GM18907 (cell line): ENCODE results near the gene ERVFRD-1.
A peak's percentile ranks its signal among the peaks of the same experiment; 100 is the strongest.
"Not testable (repeated sequence)": the region's sequence is repeated elsewhere in the genome, so short reads cannot be mapped to it uniquely, and the experiment has no call there.

ENCODE experiments used
- ATAC-seq: cut with Tn5 transposase; IDR thresholded peaks from one replicate; pipeline ENCODE4 v1.9.1; 2021; ENCODE audit warnings: mild to moderate bottlenecking, moderate library complexity; ENCODE audit not compliant: unreplicated experiment

Gene ERVFRD-1

DNA sequence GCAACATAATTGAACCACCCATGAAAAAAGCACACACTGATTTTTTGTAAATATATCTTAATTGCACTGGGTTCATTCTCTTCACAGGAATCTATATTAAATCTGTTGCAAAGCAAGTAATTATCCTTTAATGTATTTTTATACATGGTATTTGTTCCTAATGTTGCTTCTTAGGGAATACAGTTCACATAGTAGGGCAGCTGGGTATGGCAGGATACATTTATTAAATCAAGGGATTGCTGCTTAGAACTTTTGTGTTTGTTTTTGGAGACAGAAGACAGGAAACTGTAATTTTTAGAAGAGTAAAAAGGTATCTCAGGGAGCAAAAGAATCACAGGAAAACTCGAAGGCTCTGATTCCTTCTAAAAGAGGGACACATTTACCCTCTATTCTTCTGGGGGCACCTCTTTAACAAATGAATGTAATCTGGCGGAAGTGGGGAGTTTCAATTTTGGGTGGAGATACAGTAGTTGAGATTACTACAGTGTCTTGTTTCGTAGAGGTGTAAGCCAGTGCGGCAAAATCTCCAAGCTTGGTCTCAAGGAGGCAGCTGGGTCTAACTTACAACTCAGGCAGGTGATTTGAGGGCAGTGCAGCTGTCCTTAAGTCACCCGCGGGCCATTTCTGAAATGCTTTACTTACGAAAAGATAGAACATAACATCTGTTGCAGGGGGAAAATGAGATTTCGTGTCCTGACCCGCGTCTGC, 18.7 kb downstream of the ERVFRD-1 start:
- ATAC-seq = peak; percentile 39

DNA sequence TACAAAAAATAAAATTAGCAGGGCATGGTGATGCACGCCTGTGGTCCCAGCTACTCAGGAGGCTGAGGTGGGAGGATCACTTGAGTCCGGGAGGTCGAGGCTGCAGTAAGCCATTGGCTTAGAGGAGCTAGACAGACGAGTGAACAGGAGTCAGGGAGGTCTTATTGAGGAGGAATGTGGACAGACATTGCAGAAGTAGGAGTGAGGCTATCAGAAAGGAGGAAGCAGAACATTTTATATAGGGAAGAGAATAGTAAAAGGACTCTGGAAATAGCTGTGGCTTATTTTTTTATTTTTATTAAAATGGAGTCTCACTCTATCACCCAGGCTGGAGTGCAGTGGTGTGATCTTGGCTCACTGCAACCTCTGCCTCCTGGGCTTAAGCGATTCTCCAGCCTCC, 20.4 kb downstream of the ERVFRD-1 start:
- ATAC-seq = not testable (repeated sequence)

DNA sequence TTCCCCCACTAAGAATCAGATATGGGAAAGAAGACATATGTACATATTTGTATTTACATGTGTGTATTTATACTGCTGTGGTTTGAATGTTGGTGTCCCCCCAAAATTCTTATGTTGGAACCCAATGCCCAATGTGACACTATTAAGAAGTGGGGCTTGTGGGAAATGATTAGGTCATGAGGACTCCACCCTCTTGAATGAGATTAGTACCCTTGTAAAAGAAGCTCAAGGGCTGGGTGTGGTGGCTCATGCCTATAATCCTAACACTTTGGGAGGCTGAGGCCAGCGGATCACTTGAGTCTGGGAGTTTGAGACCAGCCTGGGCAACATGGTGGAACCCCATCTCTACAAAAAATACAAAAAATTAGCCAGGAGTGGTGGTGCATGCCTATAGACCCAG, 21.8 kb downstream of the ERVFRD-1 start:
- ATAC-seq = no peak

DNA sequence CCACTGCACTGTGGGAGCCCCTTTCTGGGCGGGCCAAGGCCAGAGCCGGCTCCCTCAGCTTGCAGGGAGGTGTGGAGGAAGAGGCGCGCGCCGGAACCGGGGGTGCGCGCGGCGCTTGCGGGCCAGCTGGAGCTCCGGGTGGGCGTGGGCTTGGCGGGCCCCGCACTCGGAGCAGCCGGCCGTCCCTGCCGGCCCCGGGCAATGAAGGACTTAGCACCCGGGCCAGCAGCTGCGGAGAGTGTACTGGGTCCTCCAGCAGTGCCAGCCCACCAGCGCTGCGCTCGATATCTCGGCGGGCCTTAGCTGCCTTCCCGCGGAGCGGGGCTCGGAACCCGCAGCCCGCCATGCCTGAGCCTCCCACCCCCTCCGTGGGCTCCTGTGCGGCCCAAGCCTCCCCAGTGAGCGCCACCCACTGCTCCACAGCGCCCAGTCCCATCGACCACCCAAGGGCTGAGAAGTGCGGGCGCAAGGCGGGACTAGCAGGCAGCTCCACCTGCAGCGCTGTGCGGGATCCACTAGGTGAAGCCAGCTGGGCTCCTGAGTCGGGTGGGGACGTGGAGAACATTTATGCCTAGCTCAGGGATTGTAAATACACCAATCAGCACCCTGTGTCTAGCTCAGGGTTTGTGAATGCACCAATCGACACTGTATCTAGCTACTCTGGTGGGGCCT, 24.2 kb downstream of the ERVFRD-1 start:
- not testable (repeated sequence) for ATAC-seq

DNA sequence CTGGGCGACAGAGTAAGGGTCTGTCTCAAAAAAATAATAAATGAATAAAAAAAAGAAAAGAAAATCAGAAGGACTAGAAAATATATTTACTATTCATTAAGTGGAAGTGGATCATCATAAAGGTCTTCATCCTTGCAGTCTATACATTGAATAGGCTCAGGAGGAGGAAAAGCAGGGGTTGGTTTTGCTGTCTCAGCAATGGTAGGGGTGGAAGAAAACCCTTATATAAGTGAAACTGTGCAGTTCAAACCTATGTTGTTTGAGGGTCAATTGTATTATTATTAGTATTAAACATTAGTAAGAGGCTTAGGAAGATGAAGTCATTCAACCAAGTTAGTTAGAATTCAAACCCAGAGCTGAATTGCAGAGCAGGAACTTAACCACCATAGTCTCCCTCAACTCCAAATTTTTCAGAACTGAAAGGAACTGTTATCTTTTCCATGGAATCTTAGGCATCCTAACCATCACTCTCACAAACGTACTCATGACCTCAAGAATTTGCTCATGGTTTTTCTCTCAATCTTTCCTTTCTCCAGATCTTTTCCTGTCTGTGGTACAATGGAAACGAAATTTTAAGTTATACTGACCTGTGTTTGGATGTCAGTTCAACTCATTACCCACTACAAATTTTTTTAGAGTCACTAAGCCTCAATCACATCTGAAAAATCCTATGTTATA, 25.6 kb downstream of the ERVFRD-1 start:
- no peak for ATAC-seq

DNA sequence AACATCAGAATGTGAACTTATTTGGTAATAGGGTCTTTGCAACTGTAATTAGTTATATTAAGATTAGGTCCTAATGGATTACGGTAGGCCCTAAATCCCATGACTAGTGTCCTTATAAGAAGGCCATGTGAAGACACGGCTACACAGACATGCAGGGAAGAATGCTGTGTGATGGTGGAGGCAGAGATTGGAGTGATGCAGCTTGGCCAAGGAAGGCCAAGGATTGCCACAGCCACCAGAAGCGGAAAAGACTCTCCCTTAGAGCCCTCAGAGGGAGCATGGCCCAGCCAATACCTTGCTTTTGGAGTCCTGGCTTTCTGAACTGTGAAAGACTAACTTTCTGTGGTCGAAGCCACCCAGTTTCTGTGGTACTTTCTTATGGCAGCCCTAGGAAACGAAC, 27.6 kb downstream of the ERVFRD-1 start:
- ATAC-seq = no peak

DNA sequence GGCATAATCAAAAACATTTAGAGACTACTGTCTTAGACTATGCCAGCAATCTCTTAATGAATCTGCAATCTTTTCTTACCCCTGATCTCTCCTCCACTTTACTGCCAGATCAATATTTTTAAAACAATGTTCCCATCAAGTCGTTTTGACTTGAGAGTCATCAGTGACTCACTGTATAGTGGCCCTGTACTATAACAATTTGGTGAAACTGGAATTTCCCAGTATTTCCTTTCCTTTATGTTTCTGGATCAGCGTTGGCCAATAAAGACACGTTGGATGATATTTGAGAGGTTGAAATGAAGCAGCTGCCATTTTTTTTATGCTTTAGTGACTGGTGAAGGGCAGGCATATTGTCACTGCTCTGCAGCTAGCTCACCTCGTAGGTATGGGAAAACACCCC, 28.0 kb downstream of the ERVFRD-1 start:
- ATAC-seq = no peak

DNA sequence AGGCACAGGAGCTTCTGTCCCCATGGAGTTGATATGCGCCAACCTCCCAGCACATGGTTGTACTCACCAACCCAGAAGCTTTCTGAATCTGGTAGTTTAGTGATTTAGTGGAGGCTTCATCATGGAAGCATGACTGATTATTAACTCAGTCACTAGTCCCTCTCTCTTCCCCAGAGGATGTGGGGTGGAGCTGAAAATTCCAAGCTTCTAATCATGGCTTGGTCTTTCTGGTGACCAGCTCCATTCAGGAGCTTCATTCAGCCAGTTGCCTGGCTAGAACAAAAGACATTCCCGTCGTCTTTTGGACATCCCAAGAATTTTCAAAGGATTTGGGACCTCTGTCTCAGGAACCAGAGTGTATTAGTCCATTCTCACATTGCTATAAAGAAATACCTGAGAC, 31.2 kb downstream of the ERVFRD-1 start:
- no peak for ATAC-seq

DNA sequence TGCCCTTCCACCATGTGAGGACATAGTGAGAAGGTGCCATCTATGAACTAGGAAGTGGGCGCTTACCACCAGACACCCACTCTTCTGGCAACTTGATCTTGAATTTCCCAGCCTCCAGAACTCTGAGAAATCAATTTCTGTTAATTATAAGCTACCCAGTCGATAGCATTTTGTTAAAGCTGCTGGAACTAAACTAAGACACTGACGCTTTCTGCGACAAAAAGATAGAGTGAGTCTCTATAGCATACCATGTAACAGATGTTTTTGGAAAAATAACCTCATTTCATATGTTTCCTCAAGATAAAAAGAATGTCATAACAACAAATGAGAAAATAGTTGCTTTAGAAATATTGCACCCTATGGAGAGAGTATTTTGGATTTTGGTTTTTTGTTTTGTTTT, 33.3 kb downstream of the ERVFRD-1 start:
- no peak for ATAC-seq

DNA sequence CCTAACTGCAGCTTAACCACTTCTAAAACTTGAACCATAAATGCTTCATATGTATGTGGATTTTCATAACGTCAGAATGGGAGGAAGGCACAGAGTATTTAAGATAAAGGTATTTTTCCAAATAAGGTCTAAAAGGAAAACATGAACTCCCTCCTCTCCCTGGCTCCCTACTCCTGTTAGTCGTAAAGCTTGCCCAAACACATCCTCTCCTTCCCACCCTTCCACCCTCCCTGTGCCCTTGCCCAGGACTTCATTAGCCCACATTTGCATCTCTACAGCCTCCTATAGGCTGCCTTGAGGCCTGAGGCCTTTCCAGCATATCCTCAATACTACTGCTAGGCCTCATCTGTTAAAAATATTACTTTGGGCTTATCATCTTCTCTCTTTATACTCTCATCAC, 35.0 kb downstream of the ERVFRD-1 start:
- ATAC-seq = no peak

DNA sequence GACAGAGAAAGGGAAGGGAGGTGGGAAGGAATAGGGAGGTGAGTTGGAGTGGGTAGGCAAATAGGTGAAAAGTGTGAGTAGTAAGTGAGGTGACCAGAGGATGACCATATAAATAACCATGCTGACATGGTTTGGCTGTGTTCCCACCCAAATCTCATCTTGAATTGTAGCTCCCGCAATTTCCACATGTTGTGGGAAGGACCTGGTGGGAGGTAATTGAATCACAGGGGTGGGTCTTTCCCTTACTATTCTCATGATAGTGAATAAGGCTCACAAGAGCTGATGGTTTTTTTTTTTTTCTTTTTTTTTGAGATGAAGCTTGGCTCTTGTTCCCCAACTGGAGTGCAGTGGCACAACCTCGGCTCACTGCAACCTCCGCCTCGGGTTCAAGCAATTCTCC, 39.4 kb downstream of the ERVFRD-1 start:
- ATAC-seq = no peak

DNA sequence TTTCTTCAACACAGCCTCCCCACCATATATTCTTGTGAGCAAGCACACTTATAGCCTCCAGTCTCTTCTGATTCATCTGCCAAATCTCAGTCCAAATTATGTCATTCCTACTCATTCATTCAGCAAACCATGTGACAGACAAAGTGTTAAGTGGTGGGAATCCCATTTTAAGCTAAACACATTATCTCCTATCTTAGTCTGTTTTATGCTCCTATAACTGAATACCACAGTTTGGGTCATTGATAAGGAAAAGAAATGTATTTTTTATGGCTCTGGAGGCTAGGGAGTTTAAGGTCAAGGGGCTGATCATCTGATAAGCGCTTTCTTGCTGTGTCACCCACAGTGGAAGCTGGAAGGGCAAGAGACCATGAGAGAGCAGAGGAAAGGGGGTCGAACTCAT, 41.8 kb downstream of the ERVFRD-1 start:
- ATAC-seq = no peak

DNA sequence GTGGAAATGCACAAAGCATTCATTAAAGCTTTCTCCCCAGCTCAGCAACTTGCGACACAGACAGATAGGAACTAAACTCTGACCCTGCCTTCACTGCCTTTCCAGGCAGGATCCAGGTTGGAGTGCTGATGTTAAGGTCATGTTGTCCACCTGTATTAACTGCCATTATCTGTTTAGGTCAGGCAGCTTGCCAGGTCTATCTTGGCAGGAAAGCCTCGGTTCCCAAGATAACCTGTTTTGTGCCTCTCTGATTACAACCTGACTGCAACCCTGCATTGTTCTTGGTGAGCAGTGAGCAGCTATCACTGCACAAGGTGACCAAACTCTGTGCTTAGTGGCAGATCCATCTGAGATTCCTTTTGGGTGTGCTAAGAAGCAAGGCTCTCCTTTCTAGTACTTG, 44.2 kb downstream of the ERVFRD-1 start:
- ATAC-seq = no peak

DNA sequence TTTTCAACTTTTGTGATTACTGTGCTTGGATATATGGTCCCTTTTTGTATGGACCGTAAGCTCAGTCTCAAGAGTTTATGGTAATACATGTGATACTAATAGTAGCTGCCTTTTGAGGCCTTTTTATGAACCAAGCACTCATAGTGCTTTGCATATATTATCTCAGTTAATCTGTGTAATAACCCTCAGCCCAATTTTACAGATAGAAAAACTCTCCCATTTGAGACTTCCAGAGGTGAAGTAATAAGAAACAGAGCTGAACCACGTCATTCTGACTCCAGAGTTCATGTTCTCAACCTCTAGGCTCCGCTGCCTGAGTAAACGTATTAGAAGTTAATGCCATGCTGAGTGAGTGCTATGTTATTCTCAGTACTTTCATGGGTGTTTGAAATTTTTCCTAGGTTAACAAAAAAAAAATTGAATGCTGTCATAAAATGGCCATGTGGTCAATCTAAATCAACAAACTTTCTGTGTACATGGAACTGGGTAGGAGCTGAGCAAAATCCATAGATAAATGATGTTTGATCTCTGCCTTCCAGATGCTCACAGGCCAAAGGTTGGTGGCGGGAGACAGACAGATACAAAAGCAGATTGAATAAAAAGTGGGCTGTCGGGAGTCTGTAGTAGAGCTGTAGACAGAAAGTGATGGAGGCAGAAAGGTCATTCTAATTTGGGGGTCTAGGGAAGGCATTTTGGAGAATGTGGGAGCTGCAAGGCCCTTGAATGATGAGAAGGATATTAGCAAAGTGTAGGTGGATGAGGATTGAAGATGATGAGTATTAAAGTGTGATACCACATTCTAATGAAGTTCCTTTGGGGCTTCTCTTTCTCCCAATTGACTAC, 44.8 kb downstream of the ERVFRD-1 start:
- no peak for ATAC-seq

DNA sequence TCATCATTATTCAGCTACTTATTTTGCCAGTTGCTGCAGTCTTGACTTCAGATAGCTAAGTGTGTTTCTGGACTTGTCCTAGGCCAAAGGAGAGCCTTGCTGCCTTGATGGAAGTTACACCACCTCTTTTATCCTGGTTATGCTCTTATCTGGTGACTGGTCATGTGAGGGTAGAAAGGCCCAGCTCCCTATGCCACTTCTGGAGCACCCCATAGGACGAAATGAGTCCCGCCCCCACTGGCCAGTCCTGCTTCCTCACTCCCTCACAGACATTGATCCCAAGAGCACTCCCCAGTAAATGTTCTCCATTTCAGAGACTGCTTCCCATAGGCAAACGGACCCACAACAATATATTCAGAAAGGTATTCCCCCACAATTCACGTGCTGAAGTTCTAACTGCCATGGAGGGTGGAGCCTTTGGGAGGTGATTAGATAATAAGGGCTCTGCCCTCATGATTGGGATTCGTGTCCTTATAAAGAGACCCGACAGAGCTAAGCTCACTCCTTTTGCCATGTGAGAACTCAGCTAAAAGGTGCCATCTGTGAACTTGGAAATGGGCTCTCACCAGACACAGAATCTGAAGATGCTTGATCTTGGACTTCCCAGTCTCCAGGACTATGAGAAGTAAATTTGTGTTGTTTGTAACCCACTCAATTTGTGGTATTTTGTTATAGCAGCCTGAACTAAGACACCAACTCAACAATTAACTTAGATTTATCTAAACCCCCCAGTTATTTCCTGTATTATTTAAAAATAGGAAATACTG, 45.9 kb downstream of the ERVFRD-1 start:
- ATAC-seq = no peak

DNA sequence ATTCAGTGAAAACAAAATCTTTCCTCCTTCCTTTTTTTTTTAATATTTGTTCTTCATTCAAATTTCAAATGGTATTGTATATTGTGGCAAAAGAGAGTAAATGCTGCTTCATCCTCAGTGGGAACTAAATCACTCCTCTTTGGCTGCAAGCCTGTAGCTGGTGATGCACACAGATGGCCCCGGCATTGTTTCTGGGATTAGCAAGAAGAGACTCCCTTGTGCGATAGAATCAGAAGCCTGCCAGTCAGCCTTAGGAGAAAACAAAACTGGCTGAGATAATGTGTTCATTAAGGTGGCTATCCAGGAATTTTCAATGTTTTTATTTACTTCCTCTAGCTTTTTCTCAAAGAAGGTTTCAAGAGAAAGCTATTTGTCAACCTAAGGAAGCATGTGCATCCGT, 46.7 kb downstream of the ERVFRD-1 start:
- no peak for ATAC-seq

DNA sequence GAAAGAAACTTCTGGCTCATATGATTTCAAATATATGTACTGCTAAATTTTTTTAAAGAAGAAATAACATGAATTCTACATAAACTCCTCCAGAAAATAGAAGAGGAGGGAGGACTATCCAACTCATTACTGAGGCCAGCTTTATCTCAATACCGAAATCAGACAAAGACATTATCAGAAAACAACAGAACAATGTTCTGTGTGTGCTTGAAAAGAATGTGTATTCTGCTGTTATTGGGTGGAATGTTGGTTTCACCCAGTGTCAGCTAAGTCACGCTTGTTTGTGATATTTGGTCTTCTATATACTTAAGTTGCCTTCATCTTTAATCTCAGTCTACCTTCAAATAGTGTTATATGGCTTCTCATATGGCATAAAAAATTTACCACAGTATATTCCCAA, 48.8 kb downstream of the ERVFRD-1 start:
- ATAC-seq = no peak

DNA sequence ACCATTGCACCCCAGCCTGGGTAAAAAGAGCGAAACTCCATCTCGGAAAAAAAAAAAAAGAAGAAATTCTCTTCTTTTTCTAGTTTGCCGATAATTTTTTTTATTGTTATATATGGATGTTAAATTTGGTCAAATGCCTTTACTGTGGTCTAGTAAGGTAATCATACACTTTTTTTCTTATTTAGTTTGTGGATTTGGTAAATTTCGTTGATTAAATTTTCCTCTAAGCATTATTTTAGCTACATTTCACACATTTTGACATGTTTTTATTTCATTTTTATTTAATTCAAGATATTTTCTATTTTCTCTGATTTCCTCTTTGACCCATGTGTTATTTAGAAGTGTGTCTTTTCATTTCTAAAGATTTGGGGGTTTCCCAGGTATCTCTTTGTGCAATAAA, 49.4 kb downstream of the ERVFRD-1 start:
- no peak for ATAC-seq

DNA sequence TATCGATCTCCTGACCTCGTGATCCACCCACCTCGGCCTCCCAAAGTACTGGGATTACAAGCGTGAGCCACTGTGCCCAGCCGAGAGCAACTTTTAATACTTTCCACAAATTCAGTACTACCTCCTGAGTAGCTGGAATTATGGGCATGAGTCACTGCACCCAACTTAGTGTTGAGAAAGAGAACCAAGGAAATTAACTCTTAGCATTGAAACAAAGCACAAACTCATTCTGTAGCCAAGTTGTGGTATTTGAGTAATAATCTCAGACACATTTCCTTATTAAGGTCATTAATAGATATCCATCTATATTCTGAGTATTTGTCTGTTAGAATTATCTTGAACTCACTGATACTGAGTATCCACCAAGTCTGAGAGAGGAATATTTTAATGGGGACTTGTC, 53.1 kb downstream of the ERVFRD-1 start:
- no peak for ATAC-seq

DNA sequence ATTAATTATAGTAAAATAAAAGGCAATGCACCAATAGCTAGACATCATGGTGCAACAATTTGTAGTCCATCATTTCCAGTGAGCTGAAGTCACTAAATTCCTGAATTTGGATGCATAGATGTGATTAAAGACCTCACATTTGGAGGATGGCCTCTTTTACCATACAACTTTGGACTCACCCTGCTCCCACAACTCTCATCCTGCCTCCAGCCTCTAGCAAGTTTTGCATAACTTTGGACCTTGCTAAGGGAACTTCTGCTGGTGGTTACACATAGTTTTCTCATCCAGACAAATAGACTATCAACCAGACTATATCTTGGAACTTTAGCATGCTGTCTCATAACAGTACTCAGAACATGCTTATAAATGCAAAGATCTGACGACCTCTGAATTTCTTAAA, 54.7 kb downstream of the ERVFRD-1 start:
- ATAC-seq = no peak
